HG03432 (cell line): ENCODE data around the gene PNLIPRP2.

ENCODE experiments used
- ATAC-seq: cut with Tn5 transposase; IDR thresholded peaks from one replicate; pipeline ENCODE4 v1.9.1; 2021; ENCODE audit warnings: mild to moderate bottlenecking, moderate library complexity; ENCODE audit not compliant: unreplicated experiment

PNLIPRP2 gene

DNA sequence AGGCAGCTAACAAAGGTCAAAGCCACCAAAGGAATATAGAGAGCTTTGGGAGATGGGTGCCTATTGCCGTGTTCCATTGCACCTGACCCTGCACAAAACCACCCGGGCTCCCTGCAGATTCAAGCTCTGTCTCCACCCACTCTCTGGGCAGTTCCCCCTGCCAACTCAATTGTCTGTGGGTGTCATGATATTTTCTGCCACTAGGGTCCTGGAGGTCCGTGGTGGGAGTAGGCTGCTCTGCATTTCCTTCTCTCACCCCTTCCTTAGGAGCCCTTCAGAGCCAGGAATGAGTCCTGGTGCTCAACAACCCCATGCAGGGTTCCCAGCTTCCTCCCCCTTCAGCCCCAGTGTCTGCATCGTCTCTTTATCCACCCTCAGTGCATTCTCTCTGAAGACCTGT lies 34.1 kb downstream of the PNLIPRP2 start:
- peak; percentile 52 for ATAC-seq

DNA sequence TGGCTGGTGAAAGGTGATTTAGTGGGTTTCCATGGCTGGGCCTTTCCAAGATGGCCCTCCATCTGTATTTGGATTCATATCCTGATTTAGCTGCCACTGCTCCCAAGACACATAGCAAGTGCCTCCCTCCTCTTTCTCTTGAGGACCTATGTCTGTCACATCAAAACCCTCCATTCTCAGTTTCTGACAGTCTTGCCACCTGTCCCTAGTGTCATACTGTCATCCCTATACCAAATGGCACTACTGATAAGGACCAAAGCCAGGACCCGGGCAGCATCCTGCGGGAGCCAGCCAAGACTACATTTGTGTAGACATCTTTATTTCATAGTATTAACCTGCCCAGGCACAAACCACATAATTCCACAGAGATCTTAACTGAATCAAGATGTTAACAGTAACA lies 34.8 kb downstream of the PNLIPRP2 start:
- no peak for ATAC-seq

DNA sequence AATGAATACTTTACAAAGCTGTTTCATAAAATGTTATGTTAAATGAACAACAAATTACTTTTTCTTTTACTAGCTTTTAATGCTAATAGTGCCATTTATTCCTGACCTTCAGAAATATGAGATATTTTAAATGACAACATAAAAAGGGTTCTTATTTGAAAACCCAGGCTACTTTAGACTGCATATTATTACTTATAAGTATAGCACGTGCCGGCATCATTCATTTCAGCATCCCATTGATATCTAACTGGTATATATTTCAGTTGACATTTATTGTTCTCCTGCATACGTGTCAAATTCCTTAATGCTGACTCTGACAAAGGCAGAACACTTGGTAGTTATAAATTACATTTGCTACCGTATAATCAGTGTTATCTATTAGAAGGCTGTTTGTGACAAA lies 35.3 kb downstream of the PNLIPRP2 start:
- ATAC-seq: no peak

DNA sequence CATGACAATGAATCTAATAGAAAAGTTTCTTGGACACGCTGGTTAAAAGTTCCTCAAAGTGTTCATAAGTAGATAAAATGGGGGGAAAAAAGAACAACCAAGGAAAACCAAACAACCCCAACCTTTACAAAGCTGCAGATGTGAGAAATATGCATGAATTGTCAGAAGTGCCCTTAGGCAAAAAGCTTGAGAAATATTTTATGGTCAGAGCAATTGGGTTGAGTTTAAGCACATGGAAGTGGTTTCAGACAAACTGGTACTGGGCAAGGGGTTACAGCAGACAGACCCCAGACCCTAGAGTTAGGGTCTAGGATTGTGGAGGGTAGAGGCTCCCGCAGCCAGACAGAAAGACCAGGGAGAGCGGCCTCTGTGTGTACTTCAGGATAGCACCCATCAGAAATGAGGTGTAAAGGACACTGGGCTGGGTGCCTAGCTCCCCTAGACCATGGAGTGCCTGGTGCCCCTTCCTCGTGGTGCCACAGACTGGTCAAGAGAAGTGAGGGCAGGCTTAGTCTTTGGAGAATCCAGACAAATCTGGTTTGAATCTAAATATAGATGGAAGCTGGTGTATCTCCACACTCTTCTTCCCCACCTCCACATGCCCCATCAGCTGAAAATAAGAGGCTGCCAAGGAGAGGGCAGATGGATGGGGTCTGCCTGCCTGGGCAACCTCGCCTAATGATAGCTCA lies 37.3 kb downstream of the PNLIPRP2 start:
- no peak for ATAC-seq

DNA sequence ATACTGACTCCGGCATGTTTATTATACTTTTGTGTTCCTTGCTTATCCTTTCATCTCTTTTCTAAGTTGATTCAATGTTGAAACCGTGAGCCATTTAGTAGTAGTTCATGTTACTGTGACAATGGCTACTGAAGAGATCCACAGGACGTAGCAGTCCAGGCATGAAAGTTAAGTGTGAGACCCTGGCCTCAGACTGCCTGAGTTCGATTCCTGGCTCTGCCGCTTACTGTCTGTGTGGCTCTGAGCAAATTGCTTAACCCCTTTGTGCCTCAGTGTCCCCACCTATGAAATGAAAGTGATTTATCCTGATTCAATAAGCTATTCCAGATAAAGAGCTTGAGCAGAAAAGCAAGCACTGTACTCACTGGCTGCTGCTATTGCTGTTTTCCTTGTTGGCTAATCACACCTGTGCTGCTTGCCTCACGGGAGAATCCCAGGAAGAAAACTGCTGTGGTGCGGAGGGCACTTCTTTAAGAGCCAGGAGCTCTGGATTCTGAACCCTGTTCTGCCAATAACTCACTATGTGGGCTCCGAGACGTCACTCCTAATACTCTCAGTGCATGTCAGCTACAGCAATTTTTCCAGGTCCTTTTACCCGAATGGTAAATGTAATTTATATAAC lies 38.4 kb downstream of the PNLIPRP2 start:
- no peak for ATAC-seq

DNA sequence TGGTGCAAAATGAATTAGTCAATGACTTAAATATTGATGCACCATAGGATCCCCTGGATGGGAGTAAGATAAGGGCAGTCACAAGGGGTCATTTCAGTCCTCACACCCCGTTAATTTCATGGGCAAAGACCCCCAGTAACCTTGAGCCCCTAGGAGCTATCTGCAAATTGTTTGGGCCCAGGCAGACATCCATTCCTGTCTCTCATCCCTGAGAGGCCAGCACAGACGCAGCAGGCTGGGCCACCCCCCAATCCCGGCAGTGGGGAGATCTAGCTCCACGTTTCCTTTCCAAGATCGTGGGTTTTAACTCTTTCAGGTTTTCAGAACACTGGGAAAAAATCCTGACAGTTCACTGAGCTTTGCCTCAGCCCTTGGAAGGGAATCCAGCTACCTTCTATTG lies 40.1 kb downstream of the PNLIPRP2 start:
- ATAC-seq: no peak

DNA sequence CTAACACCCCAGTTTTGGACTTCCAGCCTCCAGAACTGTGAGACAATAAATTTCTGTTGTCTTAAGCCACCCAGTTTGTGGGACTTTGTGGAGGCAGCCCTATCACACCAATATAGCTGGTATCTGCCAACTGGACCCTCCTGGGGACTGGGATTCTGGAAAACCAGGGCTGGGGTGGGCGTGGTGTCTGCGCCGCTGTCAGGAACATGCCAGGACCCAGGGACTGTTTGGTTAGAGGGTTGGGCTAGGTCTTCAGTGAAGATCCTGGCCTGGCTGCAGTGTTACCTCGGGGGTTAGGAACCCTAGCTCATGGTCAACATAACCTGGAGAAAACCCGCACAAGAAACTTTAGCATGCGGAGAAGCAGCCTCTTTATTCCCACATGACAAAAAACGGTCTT lies 42.6 kb downstream of the PNLIPRP2 start:
- ATAC-seq: no peak

DNA sequence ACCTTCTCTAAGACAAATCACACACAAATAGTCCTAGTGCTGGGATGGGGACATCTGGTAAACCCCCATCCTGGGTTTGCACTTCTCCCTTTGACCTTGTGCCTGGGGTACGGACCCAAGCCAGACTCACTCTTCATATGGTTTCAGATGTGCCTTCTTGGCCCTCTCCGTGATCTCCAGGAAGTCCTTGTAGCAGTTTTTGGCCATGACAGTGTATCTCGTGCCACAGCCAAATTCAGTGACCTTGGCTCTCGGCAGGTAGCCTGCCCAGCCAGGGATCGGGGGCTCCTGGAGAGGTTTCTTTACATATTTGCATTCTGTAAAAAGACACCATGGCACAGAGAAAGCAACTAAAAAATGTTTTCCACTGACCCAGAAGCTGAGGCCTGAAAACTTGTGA lies 43.9 kb downstream of the PNLIPRP2 start:
- ATAC-seq: no peak

DNA sequence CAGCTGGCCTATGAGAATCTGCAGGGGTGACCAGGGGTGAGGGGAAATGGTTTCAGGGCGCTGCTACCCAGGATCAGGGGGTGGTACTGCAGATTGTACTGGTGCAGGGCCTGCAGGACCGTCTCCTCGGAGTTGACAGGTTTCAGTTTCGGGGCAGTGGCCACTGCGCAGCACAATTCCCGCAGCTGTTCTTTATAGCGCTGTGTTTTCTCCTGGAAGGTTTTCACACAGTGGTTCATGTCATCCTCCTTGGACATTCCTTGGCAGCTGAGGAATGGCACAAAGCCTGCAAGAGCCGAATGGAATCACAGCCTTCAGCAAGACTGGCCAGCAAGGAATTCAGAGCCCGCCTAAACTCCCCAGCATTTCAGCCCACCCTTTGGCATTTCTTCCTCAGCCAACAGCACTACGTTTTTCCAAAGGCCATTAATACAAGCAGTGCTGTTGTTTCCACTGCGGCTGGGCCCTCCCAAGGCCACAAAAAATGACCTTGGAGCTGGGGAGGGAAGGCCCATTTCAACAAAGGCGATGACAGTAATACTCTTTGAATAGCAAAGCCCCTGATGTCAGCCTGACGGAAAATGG lies 44.9 kb downstream of the PNLIPRP2 start:
- ATAC-seq: no peak

DNA sequence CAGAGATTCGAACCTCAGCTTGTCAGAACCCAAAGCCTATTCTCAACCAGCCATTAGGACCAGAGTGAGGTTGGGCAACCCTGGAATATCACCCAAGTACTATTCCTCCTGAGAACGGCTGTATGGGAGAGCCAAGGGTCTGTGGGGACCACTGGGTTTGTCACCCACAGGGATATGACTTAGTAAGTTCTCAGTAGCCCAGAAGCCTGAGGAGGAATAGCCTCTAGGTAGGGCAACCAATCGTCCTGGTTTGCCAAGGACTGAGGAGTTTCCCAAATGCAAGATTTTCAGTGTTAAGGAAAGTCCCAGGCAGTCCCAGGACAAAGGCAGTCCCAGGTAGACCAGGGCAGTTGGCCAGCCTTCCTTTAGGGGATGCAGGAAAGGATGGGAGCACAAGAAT lies 46.7 kb downstream of the PNLIPRP2 start:
- ATAC-seq: no peak

DNA sequence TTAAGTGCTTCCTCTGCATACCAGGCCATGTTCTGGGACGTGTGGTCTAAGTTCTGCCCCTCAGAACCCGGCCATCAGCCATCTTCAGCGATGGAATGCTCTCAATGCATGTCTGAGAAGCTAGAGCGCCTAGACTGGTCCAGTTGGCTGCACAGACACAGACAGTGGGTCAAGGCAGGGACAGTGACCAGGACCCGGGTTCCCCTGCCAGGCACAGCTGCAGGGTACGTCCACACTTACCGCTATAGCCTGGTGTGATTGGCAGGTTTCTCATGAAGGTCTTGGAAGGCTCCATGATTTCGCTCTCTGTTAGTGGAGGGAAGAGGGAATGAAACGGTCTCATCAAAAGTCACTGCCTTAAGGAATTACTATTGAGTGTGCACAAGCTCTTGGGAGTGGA lies 47.3 kb downstream of the PNLIPRP2 start:
- no peak for ATAC-seq

DNA sequence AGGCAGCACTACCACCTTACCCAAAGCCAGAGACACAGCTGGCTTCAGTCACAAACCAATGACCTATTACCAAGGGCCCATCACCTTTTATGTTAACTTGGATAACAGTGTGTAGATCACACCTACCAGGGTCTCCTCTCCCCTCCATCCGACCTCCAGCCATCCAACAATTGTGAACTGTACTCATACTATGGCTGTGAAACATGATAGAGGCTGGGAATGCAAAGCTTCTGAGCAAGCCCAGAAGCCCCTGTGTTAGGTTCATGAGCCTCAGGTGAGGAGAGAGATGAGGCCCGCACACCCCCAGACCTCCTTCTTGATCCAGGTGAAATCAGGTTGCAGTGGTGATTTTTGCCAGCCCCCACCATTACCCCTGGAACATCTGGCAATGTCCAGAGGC lies 47.7 kb downstream of the PNLIPRP2 start:
- ATAC-seq: no peak

DNA sequence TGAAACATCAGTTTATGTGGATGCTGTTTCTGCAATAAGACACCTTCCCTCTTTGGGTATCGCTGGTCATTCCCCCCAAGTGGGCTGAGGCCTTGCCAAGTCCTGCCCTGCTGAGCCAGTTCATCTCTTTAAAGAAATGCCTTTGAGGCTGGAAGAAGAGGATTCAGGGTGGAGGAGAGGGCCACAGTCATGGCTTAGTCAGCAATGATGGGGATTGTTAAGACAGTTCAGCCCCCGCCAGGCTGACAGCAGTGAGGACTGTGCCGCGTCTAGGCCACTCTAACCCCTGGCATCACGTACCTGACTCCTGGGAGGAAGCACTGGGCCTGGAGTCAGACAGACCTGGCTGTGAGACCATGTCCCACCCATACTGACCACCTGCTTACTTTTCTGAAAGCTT lies 48.3 kb downstream of the PNLIPRP2 start:
- no peak for ATAC-seq

DNA sequence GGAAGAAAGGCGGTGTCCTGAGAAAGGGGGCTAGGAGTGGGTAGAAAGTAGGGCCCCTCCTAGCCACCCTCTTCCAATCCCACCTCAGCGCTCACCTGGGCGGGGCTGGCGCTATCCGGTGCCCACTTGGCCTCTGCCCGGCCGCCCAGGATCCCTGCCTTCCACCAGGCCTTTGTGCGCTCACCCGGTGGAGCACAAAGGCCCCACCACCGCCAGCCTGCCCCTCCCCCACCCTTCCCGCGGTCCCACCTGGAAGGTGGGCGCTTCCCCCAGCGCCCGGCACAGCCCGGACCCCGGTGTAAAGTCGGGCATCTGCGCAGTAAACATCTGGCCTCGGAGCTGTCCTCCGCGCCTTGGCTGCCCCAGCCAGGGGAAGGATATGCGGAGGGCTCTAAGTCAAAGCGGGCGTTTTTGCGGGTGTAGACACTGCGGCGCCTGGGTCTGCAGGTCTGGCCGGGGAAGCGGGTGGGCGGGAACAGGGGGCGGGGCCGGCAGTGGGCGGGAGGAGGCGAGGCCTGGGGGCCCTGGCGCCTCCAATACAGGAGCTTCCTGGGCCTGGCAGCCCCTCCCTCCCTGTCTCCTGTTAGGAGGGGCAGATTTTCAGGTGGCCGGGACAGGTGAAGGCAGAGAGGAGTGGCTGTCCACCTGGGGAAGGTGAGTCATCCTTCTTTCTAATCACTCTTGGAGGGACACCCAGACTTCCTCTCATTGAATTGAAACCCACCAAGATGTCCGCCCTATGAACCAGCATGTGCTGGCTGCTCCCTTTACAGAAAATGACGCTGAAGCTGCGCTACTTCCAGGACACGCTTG lies 49.3 kb downstream of the PNLIPRP2 start:
- no peak for ATAC-seq

DNA sequence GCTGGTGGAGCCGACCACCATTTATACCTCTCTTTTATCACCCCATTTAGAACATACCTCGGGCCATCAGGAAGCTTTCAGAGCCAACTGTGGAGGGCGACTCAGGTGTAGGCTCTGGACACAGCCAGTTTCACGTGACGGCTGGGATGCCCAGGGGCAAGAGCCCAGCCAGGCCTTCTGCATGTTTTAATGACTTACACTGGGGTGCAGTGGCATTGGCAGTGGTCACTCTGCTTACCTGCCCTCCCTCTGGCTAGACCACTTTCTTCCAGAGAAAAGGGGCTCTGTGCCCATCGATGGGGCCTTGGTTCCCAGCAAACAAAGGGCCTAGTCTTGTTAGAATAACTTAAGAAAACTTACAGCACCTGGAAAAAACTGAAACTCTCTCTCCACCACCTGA lies 50.0 kb downstream of the PNLIPRP2 start:
- ATAC-seq: no peak

DNA sequence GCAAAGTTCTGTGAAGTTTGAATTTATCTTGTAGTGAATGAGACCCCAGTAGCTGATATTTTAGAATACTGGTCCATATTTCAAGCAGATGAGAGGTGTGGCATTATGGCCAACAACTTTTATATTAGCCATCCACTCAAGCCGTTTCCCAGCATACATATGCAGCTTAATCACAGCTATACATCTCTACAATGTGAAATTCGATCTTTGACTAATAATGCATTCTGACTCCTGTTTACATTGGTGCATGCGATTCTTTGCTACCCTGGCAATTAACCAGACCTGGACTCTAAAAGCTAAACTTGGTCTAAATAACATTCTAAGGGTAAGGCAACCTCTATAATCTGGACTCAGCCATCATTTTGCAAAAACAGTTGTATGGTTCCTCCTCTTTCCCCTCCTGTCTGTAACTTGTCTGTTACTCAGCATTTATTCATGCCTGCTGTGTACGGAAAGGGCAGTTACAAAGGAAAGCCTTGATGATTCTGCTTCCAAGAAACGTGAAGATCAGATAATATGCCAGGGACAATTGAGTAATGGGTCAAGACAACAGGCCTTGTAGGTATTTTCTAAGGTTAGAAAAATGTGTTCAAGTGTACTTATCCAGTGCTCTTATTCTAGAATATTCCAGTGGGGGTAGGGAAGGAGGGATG lies 50.6 kb downstream of the PNLIPRP2 start:
- no peak for ATAC-seq

DNA sequence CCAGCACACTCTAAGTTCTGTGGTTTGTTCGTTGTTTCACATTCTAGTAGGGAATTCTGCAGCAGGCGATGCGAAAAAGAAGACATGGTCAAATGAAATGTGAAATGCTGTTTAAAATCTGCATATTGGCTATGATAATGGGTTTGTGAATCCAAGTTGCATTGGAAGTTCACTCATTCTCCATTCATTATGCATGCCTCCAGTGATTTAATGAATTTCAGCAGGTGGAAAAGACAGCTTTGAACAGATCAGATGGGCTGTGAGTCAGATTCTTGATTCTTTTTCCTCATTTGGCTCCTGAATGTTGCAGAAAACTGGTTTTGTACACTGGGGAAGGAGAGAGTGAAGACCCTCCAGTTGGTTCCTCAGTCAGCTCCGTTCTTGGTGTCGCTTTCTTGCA lies 52.1 kb downstream of the PNLIPRP2 start:
- no peak for ATAC-seq

DNA sequence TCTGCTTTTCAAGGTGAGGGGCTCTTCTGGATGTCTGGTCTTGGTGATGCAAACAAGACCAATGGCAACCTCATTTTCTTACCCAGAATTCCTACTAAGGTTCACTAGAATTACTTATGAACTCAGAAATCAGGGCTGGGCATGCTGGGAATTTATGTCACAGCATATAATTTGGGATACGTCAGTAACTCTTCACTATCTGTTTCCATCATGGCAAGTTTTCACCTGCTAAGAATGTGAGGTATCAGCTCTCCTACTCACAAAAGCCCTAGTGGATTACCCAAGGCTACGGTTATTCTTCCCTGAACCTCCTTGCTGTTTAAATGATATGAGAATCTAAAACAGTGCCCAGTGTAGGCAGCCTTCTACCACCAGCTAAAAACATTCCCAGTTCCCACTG lies 53.1 kb downstream of the PNLIPRP2 start:
- no peak for ATAC-seq

DNA sequence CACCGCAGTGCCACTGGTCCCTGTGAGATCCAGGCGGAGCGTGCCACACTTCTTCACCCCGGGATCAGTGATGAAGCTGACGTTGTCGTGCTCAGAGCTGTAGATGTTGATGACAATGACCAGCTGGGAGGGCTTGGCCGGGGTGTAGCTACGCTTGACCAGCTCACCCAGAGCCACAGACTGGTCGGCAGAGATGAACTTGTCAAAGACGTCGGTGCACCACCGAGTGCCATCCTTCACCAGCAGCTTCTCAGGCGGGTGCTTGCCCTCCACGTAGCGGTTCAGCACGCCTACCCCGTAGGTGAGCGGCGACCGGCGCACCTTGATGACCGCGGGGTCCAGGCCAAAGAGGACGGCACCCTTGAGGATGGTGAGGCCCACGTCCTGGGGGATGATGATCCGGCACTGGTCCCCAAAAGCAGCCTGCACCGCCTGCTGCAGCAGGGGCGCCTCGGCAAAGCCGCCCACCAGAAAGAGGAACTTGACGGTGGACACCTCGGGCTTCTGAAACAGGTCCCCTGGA lies 54.2 kb downstream of the PNLIPRP2 start:
- no peak for ATAC-seq

DNA sequence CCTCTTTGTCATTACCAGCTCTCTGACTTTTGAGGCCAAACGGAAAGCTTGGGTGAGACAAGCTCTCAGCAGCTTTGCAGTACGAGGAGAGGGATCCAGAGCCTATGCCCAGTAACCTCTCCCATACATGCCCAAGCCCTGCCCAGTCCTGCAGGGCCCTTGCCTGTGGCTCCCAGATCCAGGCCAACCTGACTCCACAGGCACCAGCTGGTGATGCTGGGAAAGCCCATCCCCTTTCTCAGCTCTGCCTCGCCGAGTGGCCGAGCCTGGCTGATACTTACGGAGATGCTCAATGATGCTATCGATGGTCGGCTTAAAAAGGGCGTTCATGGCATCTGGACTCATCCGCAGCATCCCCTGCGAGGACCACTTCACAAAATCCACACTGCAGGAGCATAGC lies 55.4 kb downstream of the PNLIPRP2 start:
- ATAC-seq: no peak

DNA sequence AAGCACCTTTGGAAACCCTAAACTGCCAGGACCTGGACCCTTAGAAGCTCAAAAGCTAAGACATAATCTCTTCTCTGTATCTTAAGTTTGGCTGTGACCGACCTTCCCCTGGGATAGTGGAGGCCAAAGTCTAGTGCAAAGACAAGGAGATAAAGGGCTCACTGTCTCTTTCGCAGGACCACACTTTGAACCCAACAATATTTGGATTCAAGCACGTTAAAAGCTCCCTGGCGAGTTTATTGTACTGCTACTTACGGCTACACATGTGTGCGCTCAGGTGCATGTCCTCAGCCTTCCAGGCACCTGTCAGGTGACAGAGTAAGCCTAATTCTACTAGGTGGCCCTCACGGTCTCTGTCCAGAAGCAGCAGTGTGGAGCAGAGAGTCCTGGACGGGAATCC lies 55.9 kb downstream of the PNLIPRP2 start:
- no peak for ATAC-seq
